Stimulated activated CD8-positive, alpha-beta memory T cell treated with anti-CD3 and anti-CD28 coated beads, Interleukin-15, amount 100 ng/mL, for 1 hour (primary cell): ENCODE data around the gene APOL5.
"Not testable (repeated sequence)": the region's sequence is repeated elsewhere in the genome, so short reads cannot be mapped to it uniquely, and the experiment has no call there.

Source experiments
- DNase-seq: peaks from one replicate; pipeline ENCODE4 v3.0.0-alpha.2; 2020; ENCODE audit warnings: low read depth

Gene APOL5, protein sequence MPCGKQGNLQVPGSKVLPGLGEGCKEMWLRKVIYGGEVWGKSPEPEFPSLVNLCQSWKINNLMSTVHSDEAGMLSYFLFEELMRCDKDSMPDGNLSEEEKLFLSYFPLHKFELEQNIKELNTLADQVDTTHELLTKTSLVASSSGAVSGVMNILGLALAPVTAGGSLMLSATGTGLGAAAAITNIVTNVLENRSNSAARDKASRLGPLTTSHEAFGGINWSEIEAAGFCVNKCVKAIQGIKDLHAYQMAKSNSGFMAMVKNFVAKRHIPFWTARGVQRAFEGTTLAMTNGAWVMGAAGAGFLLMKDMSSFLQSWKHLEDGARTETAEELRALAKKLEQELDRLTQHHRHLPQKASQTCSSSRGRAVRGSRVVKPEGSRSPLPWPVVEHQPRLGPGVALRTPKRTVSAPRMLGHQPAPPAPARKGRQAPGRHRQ

DNA sequence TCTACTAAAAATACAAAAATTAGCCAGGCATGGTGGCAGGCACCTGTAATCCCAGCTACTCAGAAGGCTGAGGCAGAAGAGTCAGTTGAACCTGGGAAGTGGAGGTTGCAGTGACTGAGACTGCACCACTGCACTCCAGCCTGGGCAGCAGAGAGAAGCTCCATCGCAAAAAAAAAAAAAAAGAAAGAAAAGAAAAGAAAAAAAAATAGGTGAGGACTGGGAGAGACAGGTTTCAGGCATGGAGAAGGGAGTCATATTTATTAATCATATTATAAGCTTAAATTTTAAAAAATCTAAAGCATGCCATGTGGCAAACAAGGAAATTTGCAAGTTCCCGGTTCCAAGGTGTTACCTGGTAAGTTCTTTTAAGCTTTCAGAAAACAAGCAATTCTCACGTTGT, at the start of gene APOL5:
Gene APOL5, plus strand, starts transcription at position 301 of the 400 bp plus-strand sequence. Its CDS starts 0 bp downstream, at position 301.
- no peak for DNase-seq

GRCh38 chr22:35674335-35674734, 43.3 kb upstream of the APOL5 start:
- DNase-seq, result no peak

DNA sequence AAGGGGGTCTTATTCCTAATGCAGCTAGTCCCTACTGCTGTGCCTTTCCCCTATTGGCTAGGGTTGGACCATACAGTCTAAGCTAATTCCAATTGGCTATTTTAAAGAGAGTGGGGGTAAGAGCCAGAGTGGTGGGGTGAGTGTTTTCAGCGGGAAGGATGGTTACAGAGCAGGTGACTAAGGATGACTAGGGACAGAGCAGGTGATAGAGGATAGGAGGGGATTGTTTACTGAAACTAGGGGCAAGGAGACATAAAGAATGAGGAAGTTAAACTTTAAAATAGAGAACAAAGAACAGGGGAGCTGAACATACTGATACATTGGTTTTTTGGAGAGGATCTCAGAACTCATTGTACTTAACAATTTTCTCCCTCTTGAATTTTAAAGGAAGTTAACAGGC, 41.6 kb upstream of the APOL5 start:
- not testable (repeated sequence) for DNase-seq

DNA sequence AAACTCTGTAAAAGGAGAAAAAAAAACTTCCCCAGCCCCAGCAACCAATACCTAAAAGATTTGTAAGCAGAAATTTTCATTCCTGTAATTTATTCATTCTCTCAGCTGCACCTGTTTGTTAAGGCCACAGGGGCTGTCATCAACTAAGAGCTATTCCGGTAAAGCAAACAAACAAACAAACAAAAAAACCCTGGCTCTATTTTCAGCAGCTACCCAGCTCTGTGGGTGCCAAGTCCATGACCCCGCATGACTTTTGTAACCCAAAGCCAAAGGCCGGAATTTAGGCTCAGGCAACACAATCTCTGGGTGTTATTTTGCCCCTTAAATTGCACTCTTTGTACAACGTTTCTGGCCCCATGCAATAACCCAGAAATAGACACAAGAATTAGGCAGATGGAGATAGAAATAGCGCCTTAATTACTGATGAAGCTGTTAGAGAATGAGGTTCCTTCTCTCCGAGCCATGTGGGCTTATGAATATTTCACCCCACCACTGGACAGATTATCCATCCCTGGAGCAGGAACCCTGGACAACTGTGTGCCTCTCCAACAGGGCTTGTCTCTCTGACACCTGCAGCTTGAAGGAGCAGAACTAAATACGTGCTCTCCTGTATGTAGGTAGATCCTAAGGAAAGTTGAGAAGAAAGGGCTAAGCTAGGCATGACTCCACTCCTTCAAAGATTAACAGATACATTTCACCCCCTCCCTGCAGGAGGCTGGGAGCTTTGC, 40.0 kb upstream of the APOL5 start:
- no peak for DNase-seq

DNA sequence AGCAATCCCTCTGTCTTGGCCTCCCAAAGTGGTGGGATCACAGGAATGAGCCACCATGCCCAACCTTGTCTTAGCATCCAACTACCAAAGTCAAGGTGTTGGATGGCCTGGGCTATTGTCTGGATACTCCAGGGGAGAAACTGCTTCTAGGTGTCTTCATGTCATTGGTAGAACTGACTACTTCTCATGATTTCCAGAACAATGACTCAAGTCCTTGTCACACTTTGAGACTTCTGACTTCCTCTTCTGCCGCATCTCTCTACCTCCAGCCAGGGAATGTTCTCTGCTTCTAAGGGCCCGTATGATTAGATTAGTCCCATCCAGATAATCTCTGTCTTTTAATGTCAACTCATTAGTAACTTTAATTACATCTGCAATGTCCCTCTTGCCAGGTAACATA, 38.8 kb upstream of the APOL5 start:
- no peak for DNase-seq

GRCh38 chr22:35679492-35679891, 38.2 kb upstream of the APOL5 start:
- not testable (repeated sequence) for DNase-seq

- no peak for DNase-seq
These were observed 36.1 kb upstream of the APOL5 start for GRCh38 chr22:35681454-35682052.

GRCh38 chr22:35683560-35683959, 34.1 kb upstream of the APOL5 start:
- DNase-seq, result no peak

DNA sequence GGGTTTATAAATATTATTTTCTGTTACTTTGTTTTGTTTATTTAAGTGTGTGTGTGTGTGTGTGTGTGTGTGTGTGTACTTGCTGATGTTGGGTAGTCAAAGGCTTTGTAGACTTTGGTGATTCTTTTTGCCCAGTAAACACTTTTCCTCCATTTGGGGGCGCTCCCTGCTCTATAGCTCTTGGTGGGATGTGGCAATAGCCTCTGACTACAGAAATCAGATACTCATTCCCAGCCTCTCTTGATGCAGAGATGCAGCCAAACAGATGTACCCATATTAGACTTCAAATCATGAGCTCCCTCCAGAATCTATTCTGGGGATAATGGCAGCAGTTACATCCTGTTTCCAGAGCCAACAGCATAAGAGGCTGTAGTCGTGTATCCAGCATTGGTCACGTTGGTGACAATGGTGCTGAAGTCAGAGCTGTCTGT, 33.4 kb upstream of the APOL5 start:
- DNase-seq, result no peak

- DNase-seq, result no peak
These were observed 32.9 kb upstream of the APOL5 start for GRCh38 chr22:35684732-35685131.

GRCh38 chr22:35685731-35686130, 31.9 kb upstream of the APOL5 start:
- no peak for DNase-seq

GRCh38 chr22:35686298-35686697, 31.4 kb upstream of the APOL5 start:
- no peak for DNase-seq

DNA sequence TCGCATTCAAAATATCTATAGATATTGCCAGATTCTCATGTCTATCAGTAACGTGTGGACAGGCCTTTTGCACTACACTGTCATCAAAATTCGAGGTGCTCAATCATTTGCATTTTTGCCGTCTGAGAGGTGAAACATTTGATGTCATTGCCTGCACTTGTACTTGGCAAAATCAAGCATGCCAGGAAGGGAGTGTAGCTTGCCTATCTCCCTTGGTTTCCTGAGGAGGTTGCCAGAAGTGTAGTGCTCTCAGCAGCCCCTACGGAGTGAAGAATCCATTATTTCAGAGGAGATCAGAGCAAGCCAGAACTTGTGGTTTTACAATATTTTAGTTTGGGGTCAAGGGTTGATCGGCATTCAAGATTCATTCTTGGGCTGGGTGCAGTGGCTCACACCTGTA, 30.2 kb upstream of the APOL5 start:
- no peak for DNase-seq

DNA sequence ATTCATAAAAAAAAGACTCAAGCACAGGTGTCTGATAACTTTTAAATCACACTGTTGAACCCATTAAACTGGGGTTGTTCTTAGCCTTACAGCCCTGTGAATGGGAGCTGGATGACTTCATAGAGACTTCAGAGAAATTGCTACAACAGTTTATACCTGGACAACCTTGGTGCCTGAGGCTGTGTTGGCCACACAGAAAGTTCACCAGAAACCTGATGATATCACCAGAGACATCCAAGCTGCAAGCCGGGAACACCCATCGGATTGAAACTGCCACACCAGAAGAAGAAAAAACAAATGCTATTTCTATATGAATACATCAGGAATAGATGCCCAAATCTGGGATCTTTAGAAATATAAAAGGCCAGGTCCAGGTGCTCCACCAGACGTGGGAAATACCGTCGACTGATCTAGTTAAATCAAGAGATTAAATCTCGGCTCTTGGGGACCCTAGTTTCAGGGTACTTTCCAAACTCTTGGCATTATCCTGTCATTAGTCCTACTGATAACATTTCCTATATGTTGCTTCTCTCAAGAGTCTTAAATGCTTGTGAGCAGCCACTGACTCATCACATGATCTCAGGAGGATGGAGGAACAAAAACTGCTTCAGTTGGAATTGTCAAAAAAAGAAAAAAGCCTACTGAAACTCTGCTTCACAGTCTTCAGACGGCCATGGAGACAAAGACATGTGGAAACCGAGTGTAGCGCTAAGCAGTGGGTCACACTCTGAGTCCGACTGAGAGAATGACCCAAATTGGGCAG, 28.6 kb upstream of the APOL5 start:
- no peak for DNase-seq

GRCh38 chr22:35690001-35690400, 27.7 kb upstream of the APOL5 start:
- DNase-seq, result no peak

DNA sequence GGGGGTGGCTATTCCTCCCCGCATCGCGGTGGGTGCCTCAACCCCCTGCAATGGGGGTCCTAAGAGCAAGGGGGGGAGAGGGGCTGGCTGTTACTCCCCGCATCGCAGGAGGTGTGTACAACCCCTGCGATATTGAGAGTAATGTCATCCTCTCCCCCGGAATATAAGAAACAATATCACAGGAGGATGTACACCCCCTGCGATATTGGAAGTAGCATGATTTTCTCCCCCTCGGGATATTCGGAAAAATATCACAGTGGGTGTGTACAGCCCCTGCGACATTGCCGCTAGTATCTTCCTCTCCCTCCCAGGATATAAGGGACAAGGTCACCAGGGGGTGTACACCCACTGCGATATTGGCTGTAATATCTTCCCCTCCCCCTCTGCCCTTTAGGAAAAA, 22.5 kb upstream of the APOL5 start:
- DNase-seq, result no peak

GRCh38 chr22:35697142-35697541, 20.5 kb upstream of the APOL5 start:
- no peak for DNase-seq

DNA sequence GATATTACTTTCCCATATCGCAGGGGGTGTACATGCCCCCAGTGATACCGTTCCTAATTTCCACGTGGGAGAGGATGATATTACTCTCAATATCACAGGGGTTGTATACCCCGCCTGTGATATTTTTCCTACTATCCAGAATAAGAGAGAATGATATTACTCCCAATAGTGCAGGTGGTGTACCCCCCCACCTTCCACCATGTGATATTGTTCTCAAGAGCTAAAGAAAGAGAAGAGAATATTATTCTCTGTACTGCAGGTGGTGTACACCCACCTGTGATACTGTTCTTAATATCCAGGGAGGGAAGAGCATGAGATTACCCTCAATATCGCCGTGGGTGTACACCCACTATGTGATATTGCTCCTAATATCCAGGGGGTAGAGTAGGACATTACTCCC, 17.8 kb upstream of the APOL5 start:
- not testable (repeated sequence) for DNase-seq

GRCh38 chr22:35703861-35704584, 13.6 kb upstream of the APOL5 start:
- no peak for DNase-seq

DNA sequence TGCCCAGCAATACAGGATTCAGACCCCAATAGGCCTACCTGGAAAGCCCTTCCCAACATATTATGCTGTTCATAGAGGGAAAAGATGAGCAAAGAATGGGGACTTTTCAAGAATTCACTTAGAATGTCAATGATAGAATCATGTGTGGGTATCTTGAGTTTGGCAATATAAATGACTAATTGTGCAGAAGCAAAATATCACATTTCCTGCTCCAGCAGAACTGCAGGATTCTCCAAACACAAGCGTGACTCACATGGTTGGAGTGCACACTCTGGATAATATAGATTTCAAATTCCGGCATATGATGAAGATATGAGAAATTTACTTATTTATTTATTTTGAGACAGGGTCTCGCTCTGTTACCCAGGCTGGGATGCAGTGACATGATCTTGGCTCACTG, 12.5 kb upstream of the APOL5 start:
- DNase-seq, result no peak

- DNase-seq, result no peak
These were observed 9.2 kb upstream of the APOL5 start for GRCh38 chr22:35708453-35708852.

- DNase-seq, result no peak
These were observed 8.8 kb upstream of the APOL5 start for GRCh38 chr22:35708917-35709316.
